Uterus (tissue), 4 donors: ENCODE measurements around the gene DUS2. TPM values are rescaled to one million over a fixed set of nuclear protein-coding genes. Genes with fewer than 3 reads are reported as not detected.

ENCODE experiments used
- DNase-seq, 2 donors: peaks; one replicate each; pipeline ENCODE4 v3.0.0-alpha.2; 2019 to 2020
- H3K27ac ChIP-seq, 2 donors: fragments of 200-600 bp; sonication (generic); 1 replicate in 1 of 2; 2 replicates in 1 of 2; pipeline ENCODE4 v1.5.1; 2016 to 2018
- H3K27me3 ChIP-seq, 2 donors: fragments of 200-600 bp; sonication (generic); one replicate each; pipeline ENCODE4 v1.5.1; 2018 to 2019; ENCODE audit warnings: control low read depth in 1 of 2
- H3K36me3 ChIP-seq, 2 donors: fragments of 200-600 bp; sonication (generic); one replicate each; pipeline ENCODE4 v1.5.1; 2019; ENCODE audit warnings: control low read depth in 1 of 2
- H3K4me1 ChIP-seq, 2 donors: fragments of 200-600 bp; sonication (generic); one replicate each; pipeline ENCODE4 v1.5.1; 2018 to 2019; ENCODE audit warnings: control low read depth in 1 of 2
- H3K4me3 ChIP-seq, 2 donors: fragments of 200-600 bp; sonication (generic); 1 replicate in 1 of 2; 2 replicates in 1 of 2; pipeline ENCODE4 v1.5.1; 2018 to 2019; ENCODE audit warnings: mild to moderate bottlenecking in 1 of 2
- H3K9me3 ChIP-seq, 2 donors: fragments of 200-600 bp; sonication (generic); one replicate each; pipeline ENCODE4 v1.5.1; 2019; ENCODE audit warnings: control low read depth in 1 of 2
- POLR2A ChIP-seq, 2 donors: fragments of 450-650 bp; IDR thresholded peaks; one replicate each; pipeline ENCODE4 v1.6.1; 2016; ENCODE audit warnings: antibody characterized with exemption in 2 of 2, mild to moderate bottlenecking in 1 of 2, moderate library complexity in 1 of 2
- intact Hi-C: fragments of 100-400 bp; cut with DNase I; formaldehyde crosslinking; loops from one replicate; pipeline ENCODE4 v1.15.1; 2023; ENCODE audit warnings: low total_unique reads
- total RNA-seq, 4 donors: library from RNA; depleted of rRNA in 3 of 4; stranded (reverse); fragments of >200 nt in 3 of 4; gene quantifications; one replicate each; pipeline versions ENCODE4 v1.1.0 to v1.2.4, GENCODE V29; 2014 to 2023
- TF ChIP-seq, protein P1 (sequence below), 4 experiments: fragments of 200-600 bp in 2 of 4; fragments of 450-650 bp in 2 of 4; sonication (generic) in 2 of 4; IDR thresholded peaks; one replicate each; pipeline ENCODE4 v1.5.1; 2016 to 2019; ENCODE audit warnings: antibody characterized with exemption in 4 of 4, mild to moderate bottlenecking in 2 of 4, moderate library complexity in 1 of 4
- donor health status: DM: yes; HTN: yes; CAD: no.

DUS2 gene
- total RNA-seq, 4 donors from 2014 or later, result 2.0 to 18.4 (median 5.6) TPM

DNA sequence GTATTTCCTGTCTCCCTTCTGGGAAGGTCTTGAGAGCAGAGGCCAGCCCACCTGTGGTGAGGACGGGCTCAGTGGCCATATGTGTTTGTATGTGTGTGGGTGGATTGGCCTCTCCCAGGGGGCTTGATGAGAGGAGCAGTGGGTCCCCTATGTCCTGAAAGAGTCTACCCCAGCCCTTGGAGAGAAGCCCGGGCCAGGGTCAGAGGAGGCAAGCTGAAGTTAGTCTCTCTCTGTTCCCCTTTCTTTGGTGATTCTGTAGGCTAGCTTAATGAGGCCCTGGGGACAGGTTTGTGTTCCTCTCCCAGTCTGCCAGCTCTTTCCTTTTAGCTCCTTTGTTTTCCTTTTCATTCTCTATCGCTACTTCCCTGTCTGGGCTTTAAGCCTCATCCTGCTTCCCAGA, 38.3 kb downstream of the DUS2 start:
- no peak for DNase-seq
- Histone ChIP-seq H3K4me3 (no peak overlapping the region), H3K4me1 (no peaks in the 10 kb centered on the region), H3K36me3 (no peaks in the 10 kb centered on the region), H3K9me3 (no peaks in the 10 kb centered on the region), H3K27ac (no peak overlapping the region), H3K27me3 (no peaks in the 10 kb centered on the region)
- intact Hi-C loops, result no loop called here
- no peak for TF ChIP-seq POLR2A (IDR thresholded peaks at IDR 0.05)
- TF ChIP-seq, protein P1, sequence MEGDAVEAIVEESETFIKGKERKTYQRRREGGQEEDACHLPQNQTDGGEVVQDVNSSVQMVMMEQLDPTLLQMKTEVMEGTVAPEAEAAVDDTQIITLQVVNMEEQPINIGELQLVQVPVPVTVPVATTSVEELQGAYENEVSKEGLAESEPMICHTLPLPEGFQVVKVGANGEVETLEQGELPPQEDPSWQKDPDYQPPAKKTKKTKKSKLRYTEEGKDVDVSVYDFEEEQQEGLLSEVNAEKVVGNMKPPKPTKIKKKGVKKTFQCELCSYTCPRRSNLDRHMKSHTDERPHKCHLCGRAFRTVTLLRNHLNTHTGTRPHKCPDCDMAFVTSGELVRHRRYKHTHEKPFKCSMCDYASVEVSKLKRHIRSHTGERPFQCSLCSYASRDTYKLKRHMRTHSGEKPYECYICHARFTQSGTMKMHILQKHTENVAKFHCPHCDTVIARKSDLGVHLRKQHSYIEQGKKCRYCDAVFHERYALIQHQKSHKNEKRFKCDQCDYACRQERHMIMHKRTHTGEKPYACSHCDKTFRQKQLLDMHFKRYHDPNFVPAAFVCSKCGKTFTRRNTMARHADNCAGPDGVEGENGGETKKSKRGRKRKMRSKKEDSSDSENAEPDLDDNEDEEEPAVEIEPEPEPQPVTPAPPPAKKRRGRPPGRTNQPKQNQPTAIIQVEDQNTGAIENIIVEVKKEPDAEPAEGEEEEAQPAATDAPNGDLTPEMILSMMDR (IDR thresholded peaks at IDR 0.05), result no peak

DNA sequence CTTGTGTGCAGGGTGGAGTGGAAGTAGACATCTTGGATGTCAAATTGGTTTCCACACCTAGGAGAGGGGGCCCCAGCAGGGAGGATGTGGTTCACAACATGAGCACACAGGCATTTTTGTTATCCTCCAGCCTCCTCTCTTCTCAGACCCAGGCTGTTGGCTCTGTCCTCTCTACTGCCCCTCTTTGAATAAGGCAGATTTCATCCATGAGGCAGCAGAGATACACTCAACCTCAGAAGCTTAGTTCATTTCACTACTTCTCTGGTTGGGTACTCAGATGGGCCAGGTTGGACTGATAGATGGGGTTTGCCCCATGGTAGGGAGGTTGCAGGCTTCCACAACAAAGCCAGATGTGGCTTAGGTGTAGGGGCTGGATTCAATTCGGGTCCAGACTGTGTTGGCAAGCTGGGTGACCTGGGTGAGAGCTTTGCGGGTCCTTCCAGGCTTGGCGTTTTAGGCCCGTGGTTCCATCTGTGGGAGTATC, 39.9 kb downstream of the DUS2 start:
- Histone ChIP-seq H3K9me3 (no peaks in the 10 kb centered on the region), H3K4me3 (no peak overlapping the region), H3K4me1 (no peaks in the 10 kb centered on the region), H3K36me3 (no peaks in the 10 kb centered on the region), H3K27ac (no peak overlapping the region), H3K27me3 (no peaks in the 10 kb centered on the region)
- TF ChIP-seq, protein P1 (IDR thresholded peaks at IDR 0.05), result no peak
- TF ChIP-seq POLR2A (IDR thresholded peaks at IDR 0.05), result no peak
- no peak for DNase-seq
- intact Hi-C loops, result no loop called here

DNA sequence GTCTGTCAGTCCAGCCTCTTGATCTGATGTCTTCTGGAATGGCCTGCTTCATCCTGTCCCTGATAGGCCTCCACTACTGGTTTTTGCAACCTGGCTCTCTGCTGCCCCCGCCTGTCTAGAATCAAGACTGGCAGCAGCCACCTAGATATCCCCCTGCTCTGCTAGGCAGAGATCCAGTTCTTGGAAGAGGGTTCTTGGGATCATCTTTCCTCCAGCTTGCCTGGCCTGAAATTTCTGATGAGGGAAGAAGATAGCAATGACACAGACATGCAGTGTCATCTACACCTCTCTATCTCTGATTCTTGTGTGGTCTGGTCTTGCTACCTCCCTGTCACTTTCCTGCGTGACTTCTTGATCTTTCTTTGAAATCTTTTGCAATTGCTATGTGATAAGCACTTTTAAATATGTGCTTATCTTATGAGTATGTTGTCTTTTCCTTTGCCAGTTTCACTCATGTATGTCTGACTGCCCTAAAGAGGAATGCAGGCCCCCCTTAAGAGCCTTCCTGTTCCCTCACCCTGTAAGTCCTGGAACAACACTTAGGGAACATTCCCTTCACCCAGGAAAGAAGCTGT, 41.8 kb downstream of the DUS2 start:
- DNase-seq, result peak; percentile 49 to 65
- H3K27ac ChIP-seq, result peak overlapping the region; percentile 49 to 67

DNA sequence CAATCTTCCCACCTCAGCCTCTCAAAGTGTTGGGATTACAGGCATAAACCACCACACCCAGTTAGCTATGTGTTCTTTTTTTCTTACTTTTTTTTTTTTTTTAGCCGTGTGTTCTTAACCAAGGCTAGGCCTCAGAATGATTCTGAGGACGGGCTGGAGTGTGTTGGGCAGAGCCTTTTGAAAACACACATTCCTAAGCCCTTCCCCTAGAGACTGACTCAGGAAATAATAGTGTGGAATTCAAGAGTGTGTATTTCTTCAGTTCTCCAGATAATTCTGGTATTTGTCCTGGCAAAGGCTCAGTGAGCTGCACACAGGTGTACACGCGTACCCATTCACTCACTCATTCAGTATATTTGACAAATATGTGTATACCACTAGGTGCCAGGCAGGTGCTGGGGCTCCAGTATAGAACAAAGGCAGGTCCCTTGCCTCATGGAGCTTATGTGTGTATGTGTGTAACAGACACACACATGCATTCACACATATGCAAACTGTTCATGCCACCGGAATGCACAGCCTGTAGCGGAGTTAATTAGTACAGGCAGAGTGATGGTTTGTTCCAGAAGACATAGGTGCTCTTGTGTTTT, 42.7 kb downstream of the DUS2 start:
- no peak for DNase-seq
- H3K4me1 ChIP-seq, result no peaks in the 10 kb centered on the region
- intact Hi-C loops, result no loop called here
- no peaks in the 10 kb centered on the region for H3K27me3 ChIP-seq
- H3K27ac ChIP-seq, result peak overlapping the region; percentile 49 to 67
- no peak for TF ChIP-seq POLR2A (IDR thresholded peaks at IDR 0.05)
- TF ChIP-seq, protein P1 (IDR thresholded peaks at IDR 0.05), result no peak
- no peaks in the 10 kb centered on the region for H3K9me3 ChIP-seq
- H3K4me3 ChIP-seq, result no peak overlapping the region
- no peaks in the 10 kb centered on the region for H3K36me3 ChIP-seq

More for the DNA sequence above, 41.8 kb downstream of the DUS2 start:
- intact Hi-C loops, result no loop called here
- H3K9me3 ChIP-seq, result no peaks in the 10 kb centered on the region
- TF ChIP-seq, protein P1 (IDR thresholded peaks at IDR 0.05), result peak; percentile 48 to 67 (median 58)
- TF ChIP-seq POLR2A (IDR thresholded peaks at IDR 0.05), result no peak
- no peak overlapping the region for H3K4me3 ChIP-seq
- no peaks in the 10 kb centered on the region for H3K27me3 ChIP-seq
- no peaks in the 10 kb centered on the region for H3K36me3 ChIP-seq
- no peaks in the 10 kb centered on the region for H3K4me1 ChIP-seq

DNA sequence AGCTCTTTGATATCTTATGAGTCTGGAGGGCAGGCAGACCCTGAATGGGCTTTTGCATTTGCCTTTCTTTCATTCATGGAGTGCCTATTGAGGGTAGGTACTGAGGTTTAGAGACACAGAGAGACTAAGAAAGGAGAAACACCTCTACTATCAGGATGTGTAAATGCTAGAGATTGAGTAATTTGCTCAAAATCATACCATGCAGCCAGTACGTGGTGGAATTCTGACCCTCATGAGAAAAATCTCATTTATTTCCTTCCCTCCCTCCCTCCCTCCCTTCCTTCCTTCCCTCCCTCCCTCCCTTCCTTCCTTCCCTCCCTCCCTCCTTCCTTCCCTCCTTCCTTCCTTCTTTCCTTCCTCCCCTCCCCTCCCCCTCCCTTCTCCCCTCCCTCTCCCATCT, 43.7 kb downstream of the DUS2 start:
- TF ChIP-seq, protein P1 (IDR thresholded peaks at IDR 0.05), result no peak
- TF ChIP-seq POLR2A (IDR thresholded peaks at IDR 0.05), result no peak
- DNase-seq, result no peak
- Histone ChIP-seq H3K9me3 (no peaks in the 10 kb centered on the region), H3K4me1 (no peaks in the 10 kb centered on the region), H3K27ac (no peak overlapping the region), H3K4me3 (no peak overlapping the region), H3K36me3 (no peaks in the 10 kb centered on the region), H3K27me3 (no peaks in the 10 kb centered on the region)
- intact Hi-C loops, result no loop called here
